GM18517 (cell line): ENCODE results near the gene SCPEP1.
A peak's percentile ranks its signal among the peaks of the same experiment; 100 is the strongest.
"Not testable (repeated sequence)": the region's sequence is repeated elsewhere in the genome, so short reads cannot be mapped to it uniquely, and the experiment has no call there.

ENCODE experiments used
- ATAC-seq: cut with Tn5 transposase; IDR thresholded peaks from one replicate; pipeline ENCODE4 v1.9.1; 2021; ENCODE audit warnings: mild to moderate bottlenecking, moderate library complexity; ENCODE audit not compliant: unreplicated experiment

The SCPEP1 gene

GRCh38 chr17:56965241-56965640, 12.7 kb upstream of the SCPEP1 start:
- ATAC-seq: not testable (repeated sequence)

- ATAC-seq: not testable (repeated sequence)
Measured at GRCh38 chr17:56965681-56966080, 12.2 kb upstream of the SCPEP1 start.

GRCh38 chr17:56966338-56966737, 11.6 kb upstream of the SCPEP1 start:
- ATAC-seq: no peak

DNA sequence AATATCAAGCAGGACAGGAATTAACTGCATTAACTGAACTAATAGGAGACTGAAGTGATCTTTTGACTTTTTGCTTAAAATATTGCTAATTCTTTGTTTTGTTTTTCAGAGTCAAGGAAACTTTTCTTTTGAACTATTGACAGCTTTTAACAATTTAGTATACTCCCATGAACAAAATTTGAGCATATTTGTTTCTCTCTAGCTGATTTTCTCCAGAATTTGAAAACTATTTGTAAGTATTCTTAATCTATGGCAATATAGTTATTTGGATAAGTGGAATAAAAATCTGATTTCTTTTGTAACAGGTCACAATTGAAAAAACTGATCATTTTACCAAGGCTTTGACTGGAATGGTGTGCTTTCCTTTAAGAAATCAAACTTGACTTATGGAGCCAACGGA, 7.0 kb upstream of the SCPEP1 start:
- no peak for ATAC-seq

- no peak for ATAC-seq
Measured at GRCh38 chr17:56972111-56972730, 5.7 kb upstream of the SCPEP1 start.

GRCh38 chr17:56973520-56973919, 4.4 kb upstream of the SCPEP1 start:
- ATAC-seq: no peak

GRCh38 chr17:56974055-56974454, 3.9 kb upstream of the SCPEP1 start:
- no peak for ATAC-seq

- no peak for ATAC-seq
Measured at GRCh38 chr17:56975656-56976055, 2.3 kb upstream of the SCPEP1 start.

DNA sequence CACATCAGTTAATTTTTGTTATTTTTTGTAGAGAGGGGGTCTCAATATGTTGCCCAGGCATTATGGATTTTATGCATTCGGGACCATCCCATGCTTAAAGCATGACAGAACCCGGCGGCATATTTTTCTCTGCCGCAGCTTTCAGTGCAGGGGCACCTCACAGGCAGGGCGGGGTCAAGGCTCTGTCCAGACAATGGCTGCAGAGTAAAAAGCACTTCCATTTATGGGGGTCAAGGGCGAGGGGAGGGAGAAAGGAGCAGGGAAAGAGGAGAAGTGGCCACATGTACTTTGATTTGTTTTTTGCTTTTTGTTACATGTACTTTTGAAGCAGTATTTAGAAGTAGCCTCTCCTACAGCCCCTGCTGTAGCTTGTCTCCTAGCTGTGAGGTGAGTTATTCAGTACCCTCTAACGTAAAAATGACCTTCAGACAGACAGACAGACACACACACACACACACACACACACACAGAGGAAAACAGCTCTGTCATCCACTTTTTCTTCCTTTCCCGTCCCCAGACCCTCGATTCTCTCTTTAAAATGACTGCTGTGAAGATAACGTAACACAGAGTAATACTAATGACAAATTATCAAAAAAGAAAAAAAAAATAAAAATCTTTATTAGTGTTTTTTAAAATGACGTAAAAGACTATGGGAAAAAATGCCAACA, 856 bp upstream of the SCPEP1 start:
- no peak for ATAC-seq

DNA sequence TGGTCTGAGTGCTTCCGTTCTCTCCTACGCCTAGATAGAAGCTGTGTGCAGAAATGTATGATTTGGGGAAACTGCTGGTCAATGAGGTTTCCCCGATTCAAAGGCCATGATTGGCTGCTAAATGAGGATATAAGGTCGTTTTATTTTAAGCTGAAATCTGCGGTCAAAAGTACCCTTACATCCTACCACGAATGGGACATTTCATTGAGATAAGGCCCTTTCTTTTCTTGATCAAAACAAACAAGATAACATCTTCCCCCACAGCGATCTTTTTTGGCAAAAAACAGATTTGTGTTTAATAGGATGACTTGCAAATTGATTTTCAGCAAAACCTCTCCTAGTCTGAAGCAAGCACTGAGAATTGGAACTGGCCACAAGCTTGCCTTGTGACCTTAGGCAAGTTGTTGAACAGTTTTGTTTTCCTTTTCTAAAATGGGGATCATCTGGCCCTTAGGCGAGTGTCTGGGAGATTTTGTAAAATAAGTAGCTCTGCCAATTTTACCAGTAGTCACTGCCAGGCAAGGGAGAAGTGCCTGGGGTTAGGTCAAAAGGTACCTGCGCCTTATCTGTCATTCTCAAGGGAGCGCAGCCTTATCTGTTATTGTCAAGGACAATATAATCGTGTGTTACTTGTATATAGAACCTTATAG, 635 bp downstream of the SCPEP1 start:
- peak; percentile 24 for ATAC-seq

GRCh38 chr17:56979091-56979480, 1.2 kb downstream of the SCPEP1 start:
- no peak for ATAC-seq

- not testable (repeated sequence) for ATAC-seq
Measured at GRCh38 chr17:56980526-56980925, 2.6 kb downstream of the SCPEP1 start.

- no peak for ATAC-seq
Measured at GRCh38 chr17:56982312-56982711, 4.4 kb downstream of the SCPEP1 start.

DNA sequence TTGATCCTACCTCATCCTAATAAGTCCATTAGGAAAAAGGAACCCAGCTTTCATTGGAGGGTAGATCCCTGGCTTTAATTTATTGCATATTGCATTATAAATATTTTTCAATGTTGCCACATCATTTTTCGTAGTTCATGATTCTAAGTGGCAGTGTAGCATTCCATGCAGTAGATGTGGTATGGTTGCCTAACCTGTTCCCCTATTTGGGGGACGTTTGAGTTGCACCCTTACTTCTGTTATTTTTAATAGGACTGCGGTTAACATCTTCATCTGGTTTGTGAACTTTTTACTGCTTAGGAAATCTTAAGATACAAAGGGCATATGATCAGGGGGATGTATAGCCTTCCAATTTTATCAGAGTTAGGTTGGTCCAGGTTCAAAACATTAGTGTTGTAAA, 5.4 kb downstream of the SCPEP1 start:
- ATAC-seq: no peak

DNA sequence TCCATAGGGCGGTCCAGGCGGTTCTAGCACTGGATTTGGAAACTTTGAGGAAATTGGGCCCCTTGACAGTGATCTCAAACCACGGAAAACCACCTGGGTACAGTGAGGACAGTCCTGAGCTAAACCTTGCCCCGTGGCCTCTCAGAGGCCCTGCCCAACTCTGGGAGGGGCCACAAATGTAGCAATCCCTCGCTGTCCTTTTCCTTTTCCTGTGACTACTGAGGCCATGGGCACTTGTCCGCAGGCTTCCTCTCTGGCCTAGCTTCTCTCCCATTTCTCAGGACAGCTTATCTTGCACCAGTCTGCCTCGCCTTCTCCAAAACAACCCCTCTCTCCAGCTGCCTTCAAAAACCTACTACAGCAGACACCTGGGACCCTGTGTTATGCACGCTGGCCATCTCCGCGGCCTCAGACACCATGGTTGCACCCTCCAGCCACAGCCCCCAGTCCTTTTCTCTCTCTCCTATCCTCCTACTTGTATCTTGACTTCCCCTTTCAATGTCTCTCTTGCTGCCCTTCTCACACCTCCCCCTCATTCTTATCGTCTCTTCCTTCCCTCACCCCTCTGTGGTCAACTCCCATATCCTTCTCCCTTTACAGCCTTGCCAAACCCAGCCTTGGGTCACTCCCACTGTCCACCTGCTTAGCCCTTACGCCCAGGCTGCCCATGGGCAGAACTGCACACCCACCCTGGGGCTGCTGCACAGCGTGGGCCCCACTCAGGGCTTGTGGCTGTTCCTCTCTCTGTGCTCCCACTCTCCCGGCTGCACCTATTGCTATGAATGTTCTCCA, 7.6 kb downstream of the SCPEP1 start:
- no peak for ATAC-seq

- ATAC-seq: no peak
Measured at GRCh38 chr17:56987283-56987834, 9.4 kb downstream of the SCPEP1 start.

DNA sequence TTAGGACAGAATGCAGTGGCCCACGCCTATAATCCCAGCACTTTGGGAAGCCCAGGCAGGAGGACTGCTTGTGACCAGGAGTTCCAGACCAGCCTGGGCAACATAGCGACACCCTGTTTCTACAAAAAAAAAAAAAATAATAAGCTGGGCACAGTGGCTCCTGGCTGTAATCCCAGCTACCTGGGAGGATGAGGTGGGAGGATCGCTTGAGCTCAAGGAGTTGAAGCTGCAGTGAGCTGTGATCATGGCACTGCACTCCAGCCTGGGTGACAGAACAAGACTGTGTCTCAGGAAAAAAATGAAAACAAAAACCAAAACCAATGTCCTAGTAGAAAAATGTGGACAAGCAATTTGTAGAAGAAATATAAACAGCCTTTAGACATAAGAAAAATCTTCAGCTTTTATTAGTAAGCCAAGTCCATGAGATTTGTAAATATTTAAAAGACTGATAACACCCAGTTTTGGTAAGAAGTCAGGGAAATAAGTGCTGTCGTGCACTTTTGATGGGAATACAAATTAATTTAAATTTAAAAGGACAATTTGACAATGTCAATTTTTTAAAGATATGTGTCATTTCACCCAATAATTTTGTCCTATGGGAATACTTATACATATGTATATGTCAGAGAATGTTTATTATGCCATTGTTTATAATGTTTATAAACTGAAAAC, 11.1 kb downstream of the SCPEP1 start:
- no peak for ATAC-seq

DNA sequence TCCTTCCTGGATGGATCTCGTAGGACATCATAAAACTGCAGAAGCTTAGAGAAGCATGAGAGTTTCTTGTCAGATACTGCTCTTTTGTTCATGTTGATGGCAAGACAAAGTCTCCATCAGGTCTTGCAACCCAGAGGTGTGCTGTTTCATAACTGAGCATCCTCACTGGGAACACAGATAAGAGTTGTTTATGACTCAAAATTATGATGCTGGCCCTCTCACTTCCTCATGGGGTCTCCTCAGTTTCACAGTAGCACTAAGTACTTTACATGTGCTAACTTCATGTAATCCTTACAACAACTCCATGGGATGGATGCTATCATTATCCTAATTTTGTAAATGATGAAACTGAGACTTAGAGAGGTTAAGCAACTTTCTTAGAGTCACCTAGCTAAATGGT, 14.4 kb downstream of the SCPEP1 start:
- no peak for ATAC-seq

- no peak for ATAC-seq
Measured at GRCh38 chr17:56994009-56994792, 16.3 kb downstream of the SCPEP1 start.

DNA sequence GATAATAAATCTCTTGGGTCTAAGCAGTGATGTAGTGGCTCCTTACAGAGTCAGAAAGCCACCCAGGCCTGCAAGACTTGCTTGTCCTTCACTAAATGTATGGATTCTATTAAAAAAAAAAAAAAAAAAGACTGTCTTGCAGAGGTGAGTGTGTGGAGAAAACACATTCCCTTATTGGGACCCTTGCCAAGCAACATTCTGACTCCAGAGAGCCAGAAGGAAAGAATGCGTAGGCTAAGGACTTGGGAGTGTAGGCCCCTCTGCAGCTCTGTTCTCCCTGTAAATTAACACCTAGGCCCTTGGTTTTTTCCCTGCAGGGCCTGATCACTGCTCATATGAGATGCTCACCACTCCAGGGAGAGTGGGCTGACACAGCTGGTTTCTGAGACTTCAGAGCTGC, 17.8 kb downstream of the SCPEP1 start:
- no peak for ATAC-seq
